GM12892 (cell line): ENCODE data around the gene PRPSAP2.

Source experiments
- POLR2A ChIP-seq: IDR thresholded peaks from 2 replicates; pipeline ENCODE4 v1.6.1; 2011; ENCODE audit warnings: low read depth, low read length, control low read depth
- POLR2AphosphoS5 ChIP-seq: IDR thresholded peaks from 2 replicates; pipeline ENCODE4 v1.6.1; 2011; ENCODE audit warnings: low read depth, low read length, control low read depth

- TF ChIP-seq POLR2A (no peak), POLR2AphosphoS5 (no peak)
Observed at GRCh38 chr17:18888766-18889290, 30.9 kb downstream of the PRPSAP2 start.
